ENCODE measurements around the gene ARMC7.

Gene ARMC7

DNA sequence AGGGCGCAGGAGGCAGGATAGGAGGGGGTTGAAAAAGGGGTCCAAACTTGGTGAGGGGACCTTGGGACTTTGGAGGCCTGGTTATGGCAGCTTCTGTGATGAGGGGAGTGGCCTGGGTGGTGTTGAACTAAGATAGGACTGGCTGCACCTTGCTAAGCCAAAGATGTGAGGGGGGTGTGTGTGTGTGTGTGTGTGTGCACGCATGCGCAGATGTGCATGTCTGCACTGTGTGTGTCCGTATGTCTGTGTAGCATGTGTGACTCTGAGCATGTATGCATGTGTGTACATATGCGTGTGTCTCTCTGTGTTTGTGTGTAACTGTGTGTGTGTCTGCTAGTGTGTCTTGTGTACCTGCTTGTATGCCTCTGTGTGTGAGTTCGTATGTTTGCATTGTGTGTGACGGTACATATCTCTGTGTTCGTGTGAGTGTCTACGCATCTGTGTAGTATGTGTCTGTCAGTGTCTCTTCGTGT lies 17.9 kb upstream of the ARMC7 start:
- TF ChIP-seq, protein P1, sequence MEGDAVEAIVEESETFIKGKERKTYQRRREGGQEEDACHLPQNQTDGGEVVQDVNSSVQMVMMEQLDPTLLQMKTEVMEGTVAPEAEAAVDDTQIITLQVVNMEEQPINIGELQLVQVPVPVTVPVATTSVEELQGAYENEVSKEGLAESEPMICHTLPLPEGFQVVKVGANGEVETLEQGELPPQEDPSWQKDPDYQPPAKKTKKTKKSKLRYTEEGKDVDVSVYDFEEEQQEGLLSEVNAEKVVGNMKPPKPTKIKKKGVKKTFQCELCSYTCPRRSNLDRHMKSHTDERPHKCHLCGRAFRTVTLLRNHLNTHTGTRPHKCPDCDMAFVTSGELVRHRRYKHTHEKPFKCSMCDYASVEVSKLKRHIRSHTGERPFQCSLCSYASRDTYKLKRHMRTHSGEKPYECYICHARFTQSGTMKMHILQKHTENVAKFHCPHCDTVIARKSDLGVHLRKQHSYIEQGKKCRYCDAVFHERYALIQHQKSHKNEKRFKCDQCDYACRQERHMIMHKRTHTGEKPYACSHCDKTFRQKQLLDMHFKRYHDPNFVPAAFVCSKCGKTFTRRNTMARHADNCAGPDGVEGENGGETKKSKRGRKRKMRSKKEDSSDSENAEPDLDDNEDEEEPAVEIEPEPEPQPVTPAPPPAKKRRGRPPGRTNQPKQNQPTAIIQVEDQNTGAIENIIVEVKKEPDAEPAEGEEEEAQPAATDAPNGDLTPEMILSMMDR (IDR thresholded peaks at IDR 0.05; ENCODE audit: low read depth, low read length, missing control alignments), result no peak
- H3K4me3 ChIP-seq (replicated peaks; ENCODE audit: low read depth, low read length), result peak overlapping the region; percentile 19; the same call in 1 of the 2 replicates

GRCh38 chr17:75093548-75094158 lies 16.1 kb upstream of the ARMC7 start:
- no peak for DNase-seq (ENCODE audit: extremely low read depth, low read depth)
- TF ChIP-seq, protein P1 (IDR thresholded peaks at IDR 0.05; ENCODE audit: low read depth, low read length, missing control alignments), result no peak
- no peak overlapping the region for H3K4me3 ChIP-seq (replicated peaks; ENCODE audit: low read depth, low read length)

More for the DNA sequence above, 17.9 kb upstream of the ARMC7 start:
- DNase-seq (ENCODE audit: extremely low read depth, low read depth), result no peak

DNA sequence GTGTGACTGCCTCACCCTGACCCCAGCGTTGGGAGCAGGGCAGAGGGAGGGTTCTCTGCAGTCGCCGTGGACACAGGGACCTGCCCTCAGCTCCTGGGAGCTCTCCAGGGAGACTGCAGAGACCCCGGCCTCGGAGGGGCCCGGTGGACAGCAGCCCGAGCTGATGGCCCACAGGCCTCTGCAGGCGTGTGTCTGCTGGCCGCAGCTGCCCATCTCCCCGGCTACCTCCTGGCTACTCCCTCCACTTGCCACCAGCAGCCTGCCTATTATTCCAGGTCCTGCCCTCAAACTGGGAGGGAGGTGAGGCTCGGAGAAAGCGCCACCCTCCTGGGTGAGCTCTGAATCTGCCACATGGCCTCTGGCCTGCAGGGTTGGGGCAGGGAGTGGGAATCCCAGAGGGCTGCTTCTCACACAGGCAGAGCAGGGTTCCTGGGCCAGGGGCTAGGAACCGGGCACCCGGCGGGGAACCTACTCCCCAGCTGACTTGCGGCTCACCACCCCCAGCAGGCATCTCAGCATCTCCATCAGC lies 14.8 kb upstream of the ARMC7 start:
- no peak for DNase-seq (ENCODE audit: extremely low read depth, low read depth)
- TF ChIP-seq, protein P1 (IDR thresholded peaks at IDR 0.05; ENCODE audit: low read depth, low read length, missing control alignments), result no peak
- no peak overlapping the region for H3K4me3 ChIP-seq (replicated peaks; ENCODE audit: low read depth, low read length)

DNA sequence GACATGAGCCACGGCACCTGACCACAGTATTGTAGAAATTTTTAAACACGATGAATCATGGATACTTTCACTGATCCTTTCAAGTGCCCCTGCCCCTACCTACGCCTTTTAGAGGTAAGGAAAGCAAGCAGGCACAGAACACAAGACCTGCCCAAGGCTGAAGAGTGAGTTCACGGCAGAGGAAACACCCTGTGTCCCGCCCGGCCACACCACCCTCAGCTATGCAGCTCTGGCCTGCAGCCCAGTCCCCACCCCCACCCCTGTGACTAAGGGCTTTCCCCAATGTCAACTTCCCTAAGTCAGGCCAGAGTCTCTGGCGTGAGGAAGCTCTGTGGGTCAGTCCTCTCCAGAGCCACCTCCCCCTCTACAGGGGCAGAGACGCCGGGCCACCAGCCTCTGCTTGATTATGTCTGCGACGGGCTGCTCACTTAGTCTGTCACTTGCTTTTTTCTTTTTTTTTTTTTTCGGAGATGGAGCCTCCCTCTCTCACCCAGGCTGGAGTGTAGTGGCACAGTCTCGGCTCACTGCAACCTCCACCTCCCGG lies 13.6 kb upstream of the ARMC7 start:
- no peak for DNase-seq (ENCODE audit: extremely low read depth, low read depth)
- TF ChIP-seq, protein P1 (IDR thresholded peaks at IDR 0.05; ENCODE audit: low read depth, low read length, missing control alignments), result no peak
- H3K4me3 ChIP-seq (replicated peaks; ENCODE audit: low read depth, low read length), result no peak overlapping the region

DNA sequence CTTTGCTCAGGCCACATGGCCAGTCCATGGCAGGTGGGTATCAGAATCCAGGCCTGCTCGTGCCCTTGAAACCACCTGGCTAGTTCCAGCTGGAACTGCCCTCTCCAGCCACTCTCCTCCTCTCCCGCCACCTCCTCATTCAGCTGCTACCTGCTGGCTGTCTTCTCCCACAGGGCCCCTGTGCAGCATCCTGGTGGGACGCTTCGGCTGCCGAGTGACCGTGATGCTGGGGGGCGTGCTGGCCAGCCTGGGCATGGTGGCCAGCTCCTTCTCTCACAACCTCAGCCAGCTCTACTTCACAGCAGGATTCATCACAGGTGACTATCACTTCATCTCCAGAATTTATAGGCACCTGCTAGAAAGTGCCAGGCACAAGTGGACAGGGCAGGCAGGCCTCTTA lies 11.9 kb upstream of the ARMC7 start:
- no peak for DNase-seq (ENCODE audit: extremely low read depth, low read depth)
- H3K4me3 ChIP-seq (replicated peaks; ENCODE audit: low read depth, low read length), result no peak overlapping the region
- TF ChIP-seq, protein P1 (IDR thresholded peaks at IDR 0.05; ENCODE audit: low read depth, low read length, missing control alignments), result no peak

DNA sequence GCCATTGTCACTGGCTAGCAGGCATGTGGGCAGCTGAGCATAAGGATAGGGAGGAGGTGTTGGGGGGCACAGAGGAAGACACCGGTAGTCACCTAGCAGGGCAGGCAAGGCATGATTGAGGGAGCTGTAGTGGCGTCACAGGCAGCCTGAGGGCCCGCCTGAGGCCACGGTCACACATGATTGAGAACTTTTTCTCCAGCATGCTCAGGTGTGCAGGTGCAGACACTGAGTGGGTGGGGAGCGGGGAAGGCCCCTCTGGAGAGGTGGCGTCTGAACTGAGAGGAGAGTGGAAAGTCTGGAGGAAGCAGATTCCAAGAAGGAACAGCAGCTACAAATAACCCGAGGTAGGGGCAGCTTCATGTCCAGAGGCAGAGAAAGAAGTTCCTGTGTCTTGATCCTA lies 10.9 kb upstream of the ARMC7 start:
- no peak overlapping the region for H3K4me3 ChIP-seq (replicated peaks; ENCODE audit: low read depth, low read length)
- TF ChIP-seq, protein P1 (IDR thresholded peaks at IDR 0.05; ENCODE audit: low read depth, low read length, missing control alignments), result no peak
- no peak for DNase-seq (ENCODE audit: extremely low read depth, low read depth)

Data from HFF-Myc (cell line).